Measurements from ENCODE around the gene PHF20. TPM values are rescaled to one million over a fixed set of nuclear protein-coding genes. Genes with fewer than 3 reads are reported as not detected.
A peak's percentile ranks its signal among the peaks of the same experiment; 100 is the strongest.
"Not testable (repeated sequence)": the region's sequence is repeated elsewhere in the genome, so short reads cannot be mapped to it uniquely, and the experiment has no call there.

PHF20 gene
- total RNA-seq, 1 donor from 2014 or later = 76.1 TPM

DNA sequence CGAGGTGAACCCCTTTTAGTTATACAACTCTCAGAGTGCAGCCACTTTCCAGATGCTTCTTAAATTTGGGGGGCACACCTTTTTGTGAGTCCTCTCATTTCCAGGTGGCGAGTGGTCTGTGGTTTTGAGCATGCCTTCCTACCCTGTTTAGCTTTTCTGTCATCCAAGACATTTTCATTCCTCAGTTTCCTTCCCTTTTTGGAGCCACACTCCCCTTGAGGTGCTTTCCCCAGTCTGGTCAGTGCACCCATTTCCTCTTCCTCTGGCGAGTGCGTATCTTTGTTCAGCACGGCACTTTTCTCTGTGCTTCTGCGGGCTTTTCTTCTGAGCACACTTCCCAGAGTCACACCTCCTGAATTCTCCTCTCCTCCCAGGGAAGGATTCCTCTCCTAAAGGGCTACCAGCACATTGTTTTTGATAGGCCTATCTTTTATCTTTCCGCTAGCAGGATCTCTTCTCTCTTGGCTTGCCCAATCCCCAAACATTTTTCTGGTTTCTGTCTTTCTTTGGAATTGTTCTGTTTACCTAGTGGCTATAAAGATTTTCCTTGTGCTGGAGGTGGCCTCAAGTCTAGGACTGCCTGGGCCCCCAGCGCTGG is 1.4 kb downstream of the PHF20 start:
- Mint-ChIP-seq H3K4me3 (ENCODE audit: unreplicated experiment) (peak overlapping the region; percentile 91), H3K4me1 (ENCODE audit: low read depth, unreplicated experiment) (peaks cover 33% of the 10 kb centered on the region), H3K36me3 (ENCODE audit: unreplicated experiment) (peaks cover 6% of the 10 kb centered on the region), H3K27ac (ENCODE audit: unreplicated experiment) (peak overlapping the region; percentile 39), H3K27me3 (ENCODE audit: unreplicated experiment) (peaks cover 5% of the 10 kb centered on the region), H3K9me3 (ENCODE audit: unreplicated experiment) (peaks cover 10% of the 10 kb centered on the region)
- TF ChIP-seq, protein P1, sequence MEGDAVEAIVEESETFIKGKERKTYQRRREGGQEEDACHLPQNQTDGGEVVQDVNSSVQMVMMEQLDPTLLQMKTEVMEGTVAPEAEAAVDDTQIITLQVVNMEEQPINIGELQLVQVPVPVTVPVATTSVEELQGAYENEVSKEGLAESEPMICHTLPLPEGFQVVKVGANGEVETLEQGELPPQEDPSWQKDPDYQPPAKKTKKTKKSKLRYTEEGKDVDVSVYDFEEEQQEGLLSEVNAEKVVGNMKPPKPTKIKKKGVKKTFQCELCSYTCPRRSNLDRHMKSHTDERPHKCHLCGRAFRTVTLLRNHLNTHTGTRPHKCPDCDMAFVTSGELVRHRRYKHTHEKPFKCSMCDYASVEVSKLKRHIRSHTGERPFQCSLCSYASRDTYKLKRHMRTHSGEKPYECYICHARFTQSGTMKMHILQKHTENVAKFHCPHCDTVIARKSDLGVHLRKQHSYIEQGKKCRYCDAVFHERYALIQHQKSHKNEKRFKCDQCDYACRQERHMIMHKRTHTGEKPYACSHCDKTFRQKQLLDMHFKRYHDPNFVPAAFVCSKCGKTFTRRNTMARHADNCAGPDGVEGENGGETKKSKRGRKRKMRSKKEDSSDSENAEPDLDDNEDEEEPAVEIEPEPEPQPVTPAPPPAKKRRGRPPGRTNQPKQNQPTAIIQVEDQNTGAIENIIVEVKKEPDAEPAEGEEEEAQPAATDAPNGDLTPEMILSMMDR (IDR thresholded peaks at IDR 0.05; ENCODE audit: partially characterized antibody, unreplicated experiment) = no peak
- DNase-seq = no peak

DNA sequence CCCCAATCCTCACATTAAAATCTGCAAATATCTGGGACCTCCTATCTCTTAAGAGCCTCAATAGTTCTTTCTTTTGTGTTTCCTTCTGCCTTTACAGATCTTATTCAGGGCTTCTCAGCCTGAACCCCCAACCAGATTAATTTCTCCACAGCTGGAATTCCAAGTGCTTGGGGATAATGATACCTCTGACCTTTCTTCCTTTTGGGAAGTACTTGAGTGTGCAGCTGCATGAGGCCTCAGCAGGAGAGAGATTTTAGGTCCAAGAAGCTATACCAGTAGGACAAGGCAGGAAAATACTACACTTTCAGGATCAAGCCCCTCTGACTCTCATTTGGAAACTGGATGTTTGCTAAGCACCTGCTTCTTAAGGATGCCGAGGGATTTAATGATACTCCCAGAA is 2.6 kb downstream of the PHF20 start:
- Mint-ChIP-seq H3K27me3 (ENCODE audit: unreplicated experiment) (peaks cover 5% of the 10 kb centered on the region), H3K9me3 (ENCODE audit: unreplicated experiment) (peaks cover 8% of the 10 kb centered on the region), H3K4me3 (ENCODE audit: unreplicated experiment) (peak overlapping the region; percentile 91), H3K4me1 (ENCODE audit: low read depth, unreplicated experiment) (peaks cover 22% of the 10 kb centered on the region), H3K27ac (ENCODE audit: unreplicated experiment) (no peak overlapping the region), H3K36me3 (ENCODE audit: unreplicated experiment) (peaks cover 6% of the 10 kb centered on the region)
- TF ChIP-seq, protein P1 (IDR thresholded peaks at IDR 0.05; ENCODE audit: partially characterized antibody, unreplicated experiment) = no peak
- DNase-seq = no peak

DNA sequence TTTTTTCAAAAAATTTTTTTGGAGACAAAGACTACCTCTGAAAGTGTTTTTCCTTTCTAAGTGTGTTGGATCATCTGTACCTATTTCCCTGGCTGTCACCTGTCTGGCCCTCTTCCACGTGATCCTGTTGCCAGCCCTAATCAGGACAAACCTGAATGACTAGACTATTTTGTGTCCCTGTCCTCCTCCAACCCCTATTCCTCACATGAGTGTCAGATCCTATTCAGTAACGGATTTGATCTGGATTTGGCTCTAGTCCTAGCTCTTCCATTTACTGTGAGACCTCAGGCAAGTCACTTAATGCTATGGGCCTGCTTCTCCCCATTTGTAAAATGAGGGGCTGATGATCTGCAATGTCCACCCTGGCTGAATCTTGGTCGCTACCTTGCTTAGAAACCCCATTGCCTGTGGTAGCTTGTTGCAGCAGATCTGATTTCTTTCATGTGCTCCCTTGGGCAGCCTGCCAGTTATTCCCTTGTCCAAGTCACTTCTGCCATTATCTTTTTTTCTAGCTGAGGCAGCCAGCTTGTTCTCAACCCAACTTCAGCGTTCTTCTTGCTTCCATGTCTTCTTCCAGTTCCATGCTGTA is 4.8 kb downstream of the PHF20 start:
- Mint-ChIP-seq H3K36me3 (ENCODE audit: unreplicated experiment) (peaks cover under 1% of the 10 kb centered on the region), H3K4me1 (ENCODE audit: low read depth, unreplicated experiment) (peaks cover 20% of the 10 kb centered on the region), H3K9me3 (ENCODE audit: unreplicated experiment) (peaks cover 3% of the 10 kb centered on the region), H3K27me3 (ENCODE audit: unreplicated experiment) (no peaks in the 10 kb centered on the region), H3K27ac (ENCODE audit: unreplicated experiment) (no peak overlapping the region), H3K4me3 (ENCODE audit: unreplicated experiment) (no peak overlapping the region)
- TF ChIP-seq, protein P1 (IDR thresholded peaks at IDR 0.05; ENCODE audit: partially characterized antibody, unreplicated experiment) = no peak
- DNase-seq = no peak

DNA sequence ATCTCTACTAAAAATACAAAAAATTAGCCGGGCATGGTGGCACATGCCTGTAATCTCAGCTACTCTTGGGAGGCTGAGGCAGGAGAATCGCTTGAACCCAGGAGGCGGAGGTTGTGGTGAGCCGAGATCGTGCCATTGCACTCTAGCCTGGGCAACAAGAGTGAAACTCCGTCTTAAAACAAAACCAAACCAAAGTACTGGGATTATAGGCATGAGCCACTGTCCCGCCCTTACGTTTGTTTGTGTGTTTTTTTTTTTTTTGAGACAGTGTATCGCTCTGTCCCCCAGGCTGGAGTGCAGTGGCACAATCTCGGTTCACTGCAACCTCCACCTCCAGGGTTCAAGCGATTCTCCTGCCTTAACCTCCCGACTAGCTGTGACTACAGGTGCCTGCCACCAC is 12.0 kb downstream of the PHF20 start:
- not testable (repeated sequence) for DNase-seq; H3K4me1 Mint-ChIP-seq (ENCODE audit: low read depth, unreplicated experiment); H3K36me3 Mint-ChIP-seq (ENCODE audit: unreplicated experiment); H3K27me3 Mint-ChIP-seq (ENCODE audit: unreplicated experiment); H3K4me3 Mint-ChIP-seq (ENCODE audit: unreplicated experiment); H3K27ac Mint-ChIP-seq (ENCODE audit: unreplicated experiment); H3K9me3 Mint-ChIP-seq (ENCODE audit: unreplicated experiment)

DNA sequence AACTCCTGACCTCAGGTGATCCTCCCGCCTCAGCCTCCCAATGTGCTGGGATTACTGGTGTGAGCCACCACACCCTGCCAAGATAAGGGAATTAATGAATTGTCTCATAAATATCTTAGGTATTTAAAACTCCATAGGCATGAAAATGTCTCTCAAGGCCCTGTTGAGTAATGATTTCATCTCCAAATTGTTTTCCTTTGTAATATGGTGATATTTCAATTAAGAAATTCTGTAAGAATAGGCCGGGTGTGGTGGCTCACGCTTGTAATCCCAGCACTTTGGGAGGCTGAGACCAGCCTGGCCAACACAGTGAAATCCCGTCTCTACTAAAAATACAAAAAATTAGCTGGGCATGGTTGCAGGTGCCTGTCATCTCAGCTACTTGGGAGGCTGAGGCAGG is 13.7 kb downstream of the PHF20 start:
- not testable (repeated sequence) for H3K27ac Mint-ChIP-seq (ENCODE audit: unreplicated experiment); H3K4me3 Mint-ChIP-seq (ENCODE audit: unreplicated experiment); H3K27me3 Mint-ChIP-seq (ENCODE audit: unreplicated experiment); H3K36me3 Mint-ChIP-seq (ENCODE audit: unreplicated experiment); DNase-seq; H3K4me1 Mint-ChIP-seq (ENCODE audit: low read depth, unreplicated experiment); H3K9me3 Mint-ChIP-seq (ENCODE audit: unreplicated experiment)

DNA sequence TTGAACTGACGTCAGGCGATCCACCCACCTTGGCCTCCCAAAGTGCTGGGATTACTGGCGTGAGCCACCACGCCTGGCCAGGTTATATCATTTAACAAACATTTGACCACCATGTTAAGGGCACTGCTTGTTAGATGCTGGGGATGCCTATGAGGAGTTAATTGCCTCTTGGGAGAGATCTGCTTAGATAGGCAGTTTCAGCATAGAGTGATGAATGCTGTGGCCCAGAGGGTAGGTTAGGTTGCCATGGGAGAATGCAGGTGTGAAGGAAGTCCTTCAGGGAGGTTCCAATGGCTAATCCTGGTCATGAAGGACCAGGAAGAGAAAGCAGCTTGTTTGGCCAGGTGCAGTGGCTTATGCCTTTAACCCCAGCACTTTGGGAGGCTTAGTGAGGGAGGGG is 17.0 kb downstream of the PHF20 start:
- H3K4me1 Mint-ChIP-seq (ENCODE audit: low read depth, unreplicated experiment) = no peaks in the 10 kb centered on the region
- no peaks in the 10 kb centered on the region for H3K27me3 Mint-ChIP-seq (ENCODE audit: unreplicated experiment)
- H3K4me3 Mint-ChIP-seq (ENCODE audit: unreplicated experiment) = no peak overlapping the region
- no peaks in the 10 kb centered on the region for H3K36me3 Mint-ChIP-seq (ENCODE audit: unreplicated experiment)
- DNase-seq = no peak
- peaks cover 3% of the 10 kb centered on the region for H3K9me3 Mint-ChIP-seq (ENCODE audit: unreplicated experiment)
- TF ChIP-seq, protein P1 (IDR thresholded peaks at IDR 0.05; ENCODE audit: partially characterized antibody, unreplicated experiment) = no peak
- H3K27ac Mint-ChIP-seq (ENCODE audit: unreplicated experiment) = no peak overlapping the region
